ENCODE results near the gene MFAP4. TPM values are rescaled to one million over a fixed set of nuclear protein-coding genes. Genes with fewer than 3 reads are reported as not detected.

The MFAP4 gene
- total RNA-seq, 1 experiment from 2014 or later, result 1.5 TPM

DNA sequence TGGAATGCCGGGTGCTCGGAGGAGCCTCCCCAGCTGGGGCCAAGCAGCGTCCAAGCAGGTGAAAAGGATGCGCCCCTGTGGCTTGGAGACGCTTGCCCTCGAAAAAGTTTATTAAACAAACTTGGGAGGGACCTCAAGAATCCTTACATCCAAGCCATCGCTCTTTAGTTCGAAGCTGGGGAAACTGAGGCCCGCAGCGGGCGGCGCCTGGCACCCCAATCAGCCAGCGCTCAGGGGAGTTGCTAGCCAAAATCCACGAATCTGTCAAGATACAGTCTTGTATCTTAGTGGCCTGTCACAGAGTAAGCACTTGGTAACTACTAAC, 23.9 kb downstream of the MFAP4 start:
- no peak overlapping the region for H2AK5ac ChIP-seq (ENCODE audit: insufficient read length, low read length)
- H3K9me3 ChIP-seq (ENCODE audit: control insufficient read depth, low read depth, low read length), result no peaks in the 10 kb centered on the region
- peaks cover 5% of the 10 kb centered on the region; the same call in 1 of the 2 replicates for H3K27me3 Mint-ChIP-seq (ENCODE audit: low read depth)
- H3K4ac ChIP-seq (ENCODE audit: low read depth, low read length), result no peak overlapping the region
- WGBS (ENCODE audit: extremely low coverage, insufficient read length, low lambda C conversion rate), result no CpG with 5 or more reads among the region's 14 CpGs
- H3K4me1 ChIP-seq (ENCODE audit: insufficient read depth, low read length), result no peaks in the 10 kb centered on the region
- H4K20me1 ChIP-seq (ENCODE audit: control insufficient read depth, insufficient read depth, insufficient read length), result no peaks in the 10 kb centered on the region
- no peaks in the 10 kb centered on the region for H3K79me1 ChIP-seq (ENCODE audit: insufficient read depth, low read depth, low read length, poor library complexity, severe bottlenecking)
- H3K56ac ChIP-seq (ENCODE audit: insufficient read length, low read depth, low read length), result no peak overlapping the region
- no peak overlapping the region for H3K23ac ChIP-seq (ENCODE audit: insufficient read length, low read depth, low read length)
- no peak overlapping the region for H4K5ac ChIP-seq (ENCODE audit: insufficient read length, low read depth, low read length)
- no peak overlapping the region for H4K8ac ChIP-seq (replicated peaks; ENCODE audit: insufficient read length, low read depth, low read length)
- H3K27me3 ChIP-seq (ENCODE audit: insufficient read depth, low read length), result no peaks in the 10 kb centered on the region
- no peak overlapping the region for H3K9ac ChIP-seq (ENCODE audit: extremely low read depth, insufficient read length, low read length)
- H3K4me3 Mint-ChIP-seq, result peak overlapping the region; percentile 84 to 88; a peak in 4 of 5 replicates
- no peak overlapping the region for H3T11ph ChIP-seq (ENCODE audit: low read length)
- no peak overlapping the region for H2BK12ac ChIP-seq (ENCODE audit: insufficient read length, low read depth, low read length)
- TF ChIP-seq, protein P1, sequence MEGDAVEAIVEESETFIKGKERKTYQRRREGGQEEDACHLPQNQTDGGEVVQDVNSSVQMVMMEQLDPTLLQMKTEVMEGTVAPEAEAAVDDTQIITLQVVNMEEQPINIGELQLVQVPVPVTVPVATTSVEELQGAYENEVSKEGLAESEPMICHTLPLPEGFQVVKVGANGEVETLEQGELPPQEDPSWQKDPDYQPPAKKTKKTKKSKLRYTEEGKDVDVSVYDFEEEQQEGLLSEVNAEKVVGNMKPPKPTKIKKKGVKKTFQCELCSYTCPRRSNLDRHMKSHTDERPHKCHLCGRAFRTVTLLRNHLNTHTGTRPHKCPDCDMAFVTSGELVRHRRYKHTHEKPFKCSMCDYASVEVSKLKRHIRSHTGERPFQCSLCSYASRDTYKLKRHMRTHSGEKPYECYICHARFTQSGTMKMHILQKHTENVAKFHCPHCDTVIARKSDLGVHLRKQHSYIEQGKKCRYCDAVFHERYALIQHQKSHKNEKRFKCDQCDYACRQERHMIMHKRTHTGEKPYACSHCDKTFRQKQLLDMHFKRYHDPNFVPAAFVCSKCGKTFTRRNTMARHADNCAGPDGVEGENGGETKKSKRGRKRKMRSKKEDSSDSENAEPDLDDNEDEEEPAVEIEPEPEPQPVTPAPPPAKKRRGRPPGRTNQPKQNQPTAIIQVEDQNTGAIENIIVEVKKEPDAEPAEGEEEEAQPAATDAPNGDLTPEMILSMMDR (conservative IDR thresholded peaks at IDR 0.05), result no peak
- no peak overlapping the region for H3K14ac ChIP-seq (ENCODE audit: insufficient read depth, low read length)
- no peak for DNase-seq
- peak overlapping the region; percentile 58 for H3K4me2 ChIP-seq (ENCODE audit: insufficient read depth, insufficient read length, low read length)
- H3K27ac ChIP-seq (ENCODE audit: insufficient read length, low read depth, low read length), result no peak overlapping the region
- no peak overlapping the region for H2BK15ac ChIP-seq (ENCODE audit: low read depth, low read length)
- peak overlapping the region in 1 of 3 experiments; percentile 89; a peak in 1 of 7 replicates for H3K27ac Mint-ChIP-seq
- H2BK120ac ChIP-seq (ENCODE audit: low read depth, low read length, poor library complexity, severe bottlenecking), result no peak overlapping the region
- H3K4me1 Mint-ChIP-seq, result peaks cover 22 to 30% of the 10 kb centered on the region in 2 experiments
- no peak overlapping the region for H2BK20ac ChIP-seq (ENCODE audit: low read depth, low read length, poor library complexity, severe bottlenecking)
- no peak overlapping the region for H4K91ac ChIP-seq (ENCODE audit: insufficient read length, low read depth, low read length)
- no peaks in the 10 kb centered on the region for H3K79me2 ChIP-seq (ENCODE audit: insufficient read depth, low read length)
- no peak overlapping the region for H2BK5ac ChIP-seq (ENCODE audit: insufficient read length, low read length)
- no peaks in the 10 kb centered on the region; a peak in 1 of 5 replicates for H3K9me3 Mint-ChIP-seq
- H3K23me2 ChIP-seq (ENCODE audit: insufficient read length, low read depth, low read length, poor library complexity, severe bottlenecking), result no peaks in the 10 kb centered on the region
- H2AFZ ChIP-seq (ENCODE audit: low read length), result no peak overlapping the region
- peaks cover 8 to 19% (median 18%) of the 10 kb centered on the region in 3 experiments for H3K36me3 Mint-ChIP-seq (ENCODE audit: insufficient read depth in 1 of 3, low read depth in 3 of 3)
- no peak overlapping the region for H3K18ac ChIP-seq (ENCODE audit: insufficient read length, low read depth, low read length)

All from H9 (cell line).